RWPE2 (cell line): ENCODE results near the gene CDH12.

Experiments used
- ATAC-seq: fragments of 200-7000 bp; cut with Tn5 transposase; 3 replicates; pipeline ENCODE4 v1.9.1; 2021; ENCODE audit warnings: low read depth
- DNase-seq: peaks from one replicate; pipeline ENCODE4 v3.0.0-alpha.2; 2020; ENCODE audit warnings: low spot score
- H3K27ac ChIP-seq: fragments of 450-650 bp; 2 replicates; pipeline ENCODE4 v1.5.1; 2017; ENCODE audit warnings: mild to moderate bottlenecking; ENCODE audit not compliant: poor library complexity, severe bottlenecking
- H3K27me3 ChIP-seq: fragments of 250-450 bp; sonication (Bioruptor Pico); 2 replicates; pipeline ENCODE4 v1.5.1; 2021; ENCODE audit warnings: mild to moderate bottlenecking, moderate library complexity; ENCODE audit not compliant: insufficient read depth, poor library complexity, severe bottlenecking
- H3K36me3 ChIP-seq: fragments of 250-450 bp; sonication (Bioruptor Pico); 2 replicates; pipeline ENCODE4 v1.5.1; 2020; ENCODE audit warnings: low read depth, mild to moderate bottlenecking, moderate library complexity
- H3K4me1 ChIP-seq: fragments of 250-450 bp; sonication (Bioruptor Pico); 2 replicates; pipeline ENCODE4 v1.5.1; 2021; ENCODE audit warnings: mild to moderate bottlenecking, moderate library complexity; ENCODE audit not compliant: insufficient read depth, poor library complexity, severe bottlenecking
- H3K4me3 ChIP-seq: fragments of 250-450 bp; sonication (Bioruptor Pico); 2 replicates; pipeline ENCODE4 v1.5.1; 2021; ENCODE audit warnings: mild to moderate bottlenecking, moderate library complexity; ENCODE audit not compliant: severe bottlenecking
- H3K9me3 ChIP-seq: fragments of 250-450 bp; sonication (Bioruptor Pico); 2 replicates; pipeline ENCODE4 v1.5.1; 2021; ENCODE audit warnings: mild to moderate bottlenecking, moderate library complexity; ENCODE audit not compliant: severe bottlenecking
- CTCF ChIP-seq: fragments of 450-650 bp; IDR thresholded peaks from one replicate; pipeline ENCODE4 v1.5.1; 2017; ENCODE audit warnings: mild to moderate bottlenecking, moderate library complexity; ENCODE audit not compliant: poor library complexity, severe bottlenecking

The CDH12 gene

GRCh38 chr5:22593592-22593991, 259.6 kb downstream of the CDH12 start:
- no peak for ATAC-seq
- no peaks in the 10 kb centered on the region for H3K27me3 ChIP-seq
- H3K27ac ChIP-seq, result no peak overlapping the region
- no peak for TF ChIP-seq CTCF
- H3K4me3 ChIP-seq, result no peak overlapping the region
- no peak for DNase-seq
- H3K36me3 ChIP-seq, result no peaks in the 10 kb centered on the region
- peaks cover 16% of the 10 kb centered on the region for H3K4me1 ChIP-seq
- no peaks in the 10 kb centered on the region for H3K9me3 ChIP-seq

- H3K4me3 ChIP-seq, result no peak overlapping the region
- H3K27ac ChIP-seq, result no peak overlapping the region
- ATAC-seq, result no peak
- TF ChIP-seq CTCF, result no peak
- no peaks in the 10 kb centered on the region for H3K27me3 ChIP-seq
- H3K4me1 ChIP-seq, result peaks cover 4% of the 10 kb centered on the region
- H3K36me3 ChIP-seq, result no peaks in the 10 kb centered on the region
- no peak for DNase-seq
- H3K9me3 ChIP-seq, result no peaks in the 10 kb centered on the region
Observed at GRCh38 chr5:22591461-22591860, 261.7 kb downstream of the CDH12 start.

- Histone ChIP-seq H3K36me3 (no peaks in the 10 kb centered on the region), H3K4me1 (no peaks in the 10 kb centered on the region), H3K27me3 (no peaks in the 10 kb centered on the region), H3K9me3 (no peaks in the 10 kb centered on the region), H3K27ac (no peak overlapping the region), H3K4me3 (no peak overlapping the region)
- TF ChIP-seq CTCF, result no peak
- ATAC-seq, result no peak
- no peak for DNase-seq
Observed at GRCh38 chr5:22590677-22591268, 262.4 kb downstream of the CDH12 start.

GRCh38 chr5:22577711-22578110, 275.4 kb downstream of the CDH12 start:
- no peak overlapping the region for H3K27ac ChIP-seq
- ATAC-seq (no peak), DNase-seq (no peak)
- H3K4me3 ChIP-seq, result no peak overlapping the region
- peaks cover 9% of the 10 kb centered on the region for H3K4me1 ChIP-seq
- no peaks in the 10 kb centered on the region for H3K9me3 ChIP-seq
- no peaks in the 10 kb centered on the region for H3K36me3 ChIP-seq
- TF ChIP-seq CTCF, result no peak
- no peaks in the 10 kb centered on the region for H3K27me3 ChIP-seq

- no peak overlapping the region for H3K4me3 ChIP-seq
- H3K36me3 ChIP-seq, result no peaks in the 10 kb centered on the region
- no peaks in the 10 kb centered on the region for H3K9me3 ChIP-seq
- no peak overlapping the region for H3K27ac ChIP-seq
- H3K4me1 ChIP-seq, result peaks cover 12% of the 10 kb centered on the region
- no peak for ATAC-seq
- no peak for DNase-seq
- TF ChIP-seq CTCF, result no peak
- no peaks in the 10 kb centered on the region for H3K27me3 ChIP-seq
Observed at GRCh38 chr5:22577006-22577405, 276.1 kb downstream of the CDH12 start.
